NCI-H2029 treated with DMSO at 0.1 percent for 48 hours (cell line): ENCODE measurements around the gene NDUFS7.
A peak's percentile ranks its signal among the peaks of the same experiment; 100 is the strongest.

ENCODE experiments used
- DNase-seq: peaks from one replicate; lab custom pipeline; 2025; lab: John Stamatoyannopoulos, UW

NDUFS7 gene

DNA sequence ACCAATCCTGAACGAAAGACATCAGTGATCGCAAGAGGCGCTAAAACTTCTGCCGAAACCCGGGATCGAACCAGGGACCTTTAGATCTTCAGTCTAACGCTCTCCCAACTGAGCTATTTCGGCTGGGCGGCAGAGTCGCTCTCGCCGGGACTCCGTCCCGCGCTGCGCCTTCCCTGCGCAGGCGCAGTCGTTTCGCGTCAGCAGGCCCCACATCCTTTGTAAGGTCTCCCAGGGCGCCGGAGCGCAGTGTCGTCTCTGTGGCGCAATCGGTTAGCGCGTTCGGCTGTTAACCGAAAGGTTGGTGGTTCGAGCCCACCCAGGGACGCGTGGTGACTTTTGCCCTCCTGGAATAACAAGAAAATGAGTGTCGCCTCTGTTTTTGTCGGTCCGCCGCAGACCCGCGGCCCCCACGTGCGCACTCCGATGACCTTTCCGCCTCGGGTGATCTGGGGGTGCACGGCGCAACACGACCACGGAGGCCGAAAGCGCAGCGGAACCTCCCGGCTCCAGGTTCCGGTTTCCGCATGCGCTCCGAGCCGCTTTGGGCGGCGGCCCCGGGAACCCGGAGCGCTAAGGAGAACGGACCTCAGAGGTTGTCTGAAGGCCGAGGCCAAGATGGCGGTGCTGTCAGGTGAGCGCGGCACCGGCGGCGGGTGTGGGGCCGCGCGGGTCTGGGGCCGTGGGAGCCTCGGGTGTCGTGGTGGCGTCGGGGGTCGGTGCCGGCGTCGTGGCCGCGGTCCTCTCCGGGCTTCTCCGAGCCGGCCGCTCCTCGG, at the start of gene NDUFS7:
NDUFS7 (plus strand) TSS at position 596 of the 773 bp plus-strand sequence; CDS start at position 616, 20 bp downstream.
- peak; percentile 58 for DNase-seq

DNA sequence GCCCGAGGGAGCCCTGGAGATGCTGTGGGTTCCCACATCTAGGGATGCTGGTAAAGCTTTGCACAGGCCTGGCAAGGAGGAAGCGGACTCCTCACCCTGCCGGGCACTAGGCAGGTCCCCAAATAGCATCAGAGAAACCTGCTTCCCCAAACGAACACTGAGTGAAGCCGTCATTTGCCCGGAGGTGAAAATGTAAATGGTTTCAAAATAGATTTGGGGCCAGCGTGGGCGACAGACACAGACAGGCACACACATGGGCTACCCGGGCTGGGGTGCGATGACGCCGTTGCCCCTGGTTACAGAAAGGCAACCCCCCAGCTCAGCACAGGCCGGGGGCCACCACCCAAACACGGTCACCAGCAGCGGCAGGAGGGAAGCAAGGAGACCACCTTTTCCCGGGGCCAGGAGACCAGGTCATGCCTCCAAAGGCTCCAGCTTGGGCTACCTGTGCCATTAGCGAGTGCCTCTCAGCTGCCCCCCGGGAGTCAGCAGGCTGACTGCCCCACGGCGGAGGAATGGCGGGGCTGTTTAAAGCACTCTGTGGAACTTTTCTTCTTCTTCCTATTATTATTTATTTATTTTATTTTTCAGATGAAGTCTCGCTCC, 47.5 kb upstream of the NDUFS7 start:
- DNase-seq, result no peak

DNA sequence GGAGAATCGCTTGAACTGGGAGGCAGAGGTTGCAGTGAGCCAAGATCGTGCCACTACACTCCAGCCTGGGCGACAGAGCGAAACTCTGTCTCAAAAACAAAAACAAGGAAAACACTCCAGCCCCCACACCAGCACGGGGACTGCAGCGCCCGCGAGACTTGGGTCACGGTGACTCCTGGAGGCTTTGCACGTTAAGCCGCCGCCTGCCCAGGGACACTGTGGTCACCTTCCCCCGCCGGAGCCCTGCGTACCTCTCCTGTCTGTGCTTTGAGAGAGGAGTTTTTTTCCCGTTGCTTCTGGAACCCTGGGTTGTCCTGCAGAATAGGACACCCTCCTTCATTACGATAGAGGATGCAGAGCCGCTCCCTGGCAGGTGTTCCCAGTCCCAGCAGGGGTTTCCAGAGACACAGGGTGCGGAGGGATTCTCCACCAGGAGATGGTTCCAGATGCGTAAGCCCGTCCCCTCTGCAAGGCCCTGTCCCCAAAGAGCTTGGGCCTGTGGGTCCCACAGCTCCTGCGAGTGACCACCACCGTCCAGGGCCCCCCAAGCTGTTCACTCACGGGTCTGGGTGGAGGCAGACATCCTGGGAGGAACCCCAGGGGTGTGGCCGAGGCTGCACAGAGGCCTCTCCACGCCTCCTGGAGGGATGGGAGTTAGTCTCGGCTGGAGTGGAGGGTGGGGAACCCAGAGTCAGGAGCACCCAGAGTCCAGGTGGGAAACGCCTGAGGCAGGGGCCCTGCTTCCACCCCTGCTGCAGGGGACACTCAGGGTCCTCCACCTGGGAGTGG, 42.8 kb upstream of the NDUFS7 start:
- DNase-seq, result no peak

GRCh38 chr19:1343041-1343440, 40.7 kb upstream of the NDUFS7 start:
- DNase-seq, result no peak

DNA sequence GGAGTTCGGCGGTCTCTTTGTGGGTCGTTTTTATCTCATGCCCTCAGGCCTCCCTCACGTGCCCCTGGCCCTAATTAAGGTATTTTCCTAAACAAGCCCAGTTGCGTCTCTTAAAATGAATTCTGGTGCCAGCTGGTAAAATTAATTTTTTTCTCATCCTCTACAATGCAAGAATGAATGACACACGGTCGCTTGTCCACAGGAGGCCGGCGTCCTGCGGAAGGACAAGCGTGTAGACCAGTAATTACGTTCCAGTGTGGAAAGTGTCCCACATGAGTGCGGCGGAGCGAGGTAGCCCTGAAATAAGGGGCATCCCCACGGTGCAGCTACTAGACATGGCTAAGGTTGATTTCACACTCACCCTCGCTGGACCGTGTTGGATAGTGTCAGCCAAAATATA, 34.5 kb upstream of the NDUFS7 start:
- DNase-seq, result no peak

GRCh38 chr19:1350867-1351266, 32.8 kb upstream of the NDUFS7 start:
- DNase-seq, result no peak

DNA sequence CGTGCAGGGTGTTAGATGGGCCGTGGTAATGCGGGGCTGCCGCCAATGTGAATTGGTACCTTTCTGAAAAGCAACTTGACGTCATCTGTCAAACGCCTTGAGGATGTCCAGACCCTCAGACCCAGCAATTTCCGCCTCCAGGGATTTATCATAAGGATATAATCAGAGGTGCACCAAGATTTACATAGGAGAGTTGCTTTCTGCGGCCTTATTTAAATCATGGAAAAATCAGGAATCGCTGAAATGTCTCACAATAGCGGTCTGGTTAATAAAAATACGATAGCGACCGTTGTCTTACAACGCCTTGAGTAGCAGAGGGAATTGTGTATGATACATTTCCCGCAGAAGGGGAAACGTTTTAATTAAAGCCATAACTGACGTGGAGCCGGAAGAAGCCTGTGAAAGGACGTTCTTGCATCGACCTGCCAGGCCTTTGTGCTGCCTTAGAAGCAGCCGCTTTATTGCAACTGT, 32.3 kb upstream of the NDUFS7 start:
- no peak for DNase-seq

- DNase-seq, result no peak
Measured at GRCh38 chr19:1353144-1353543, 30.6 kb upstream of the NDUFS7 start.

- no peak for DNase-seq
Measured at GRCh38 chr19:1354970-1355567, 28.6 kb upstream of the NDUFS7 start.

DNA sequence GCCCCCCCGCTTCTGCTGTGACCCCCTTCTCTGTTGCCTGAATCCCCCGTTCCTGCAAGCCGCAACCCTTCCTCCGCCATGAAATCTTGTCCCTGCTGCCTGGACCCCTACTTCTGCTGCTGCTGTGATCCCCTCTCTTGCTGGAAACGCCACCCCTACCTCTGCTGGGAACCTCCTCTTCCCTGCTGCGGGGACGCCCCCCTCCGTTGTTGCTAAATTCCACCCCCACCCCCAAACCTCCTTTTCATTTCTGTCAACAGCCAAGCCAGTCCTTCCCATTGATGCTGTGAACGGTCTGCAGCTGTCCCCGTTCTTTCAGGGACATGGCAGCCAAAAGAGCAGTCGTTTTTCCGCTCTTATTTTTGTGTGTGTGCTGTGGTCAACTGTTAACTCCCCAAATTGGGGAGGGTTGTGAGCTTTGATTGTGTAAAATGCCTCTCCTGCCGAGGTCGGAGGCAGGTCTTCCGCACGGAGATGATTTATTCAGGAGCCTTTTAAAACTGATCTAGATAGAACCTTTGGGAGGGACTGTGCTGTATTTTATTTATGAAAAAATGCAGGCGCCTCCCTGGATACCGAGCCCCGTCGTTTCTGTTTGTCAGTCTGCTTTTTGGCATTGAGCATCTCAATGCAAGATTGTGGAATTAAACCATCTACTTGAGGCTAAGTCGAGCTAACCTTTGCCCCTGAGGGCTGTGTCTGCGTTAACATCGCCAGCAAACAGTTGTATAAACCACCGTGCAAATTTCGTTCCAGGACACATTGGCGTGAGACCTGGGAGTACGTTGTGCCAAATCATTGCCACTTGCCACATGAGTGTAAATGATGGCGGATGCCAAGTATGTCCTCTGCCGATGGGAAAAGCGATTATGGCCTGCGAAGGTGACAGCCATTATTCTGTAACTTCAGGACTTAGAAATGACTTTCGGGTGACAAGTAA, 27.9 kb upstream of the NDUFS7 start:
- DNase-seq, result no peak

- DNase-seq, result no peak
Measured at GRCh38 chr19:1356508-1356865, 27.2 kb upstream of the NDUFS7 start.

DNA sequence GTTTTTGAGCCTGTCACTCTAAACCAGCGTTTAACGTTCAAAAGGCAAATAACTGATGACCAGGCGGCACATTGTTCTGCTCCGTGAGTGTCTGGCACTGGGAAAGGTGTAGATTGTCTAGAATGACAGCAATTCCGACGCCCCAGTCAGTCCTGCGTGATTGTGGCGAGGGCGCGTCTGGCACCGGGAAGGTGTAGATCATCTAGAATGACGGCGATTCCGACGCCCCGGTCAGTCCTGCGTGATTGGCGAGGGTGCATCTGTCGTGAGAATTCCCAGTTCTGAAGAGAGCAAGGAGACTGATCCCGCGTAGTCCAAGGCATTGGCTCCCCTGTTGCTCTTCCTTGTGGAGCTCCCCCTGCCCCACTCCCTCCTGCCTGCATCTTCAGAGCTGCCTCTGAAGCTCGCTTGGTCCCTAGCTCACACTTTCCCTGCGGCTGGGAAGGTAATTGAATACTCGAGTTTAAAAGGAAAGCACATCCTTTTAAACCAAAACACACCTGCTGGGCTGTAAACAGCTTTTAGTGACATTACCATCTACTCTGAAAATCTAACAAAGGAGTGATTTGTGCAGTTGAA, 26.1 kb upstream of the NDUFS7 start:
- DNase-seq, result no peak

DNA sequence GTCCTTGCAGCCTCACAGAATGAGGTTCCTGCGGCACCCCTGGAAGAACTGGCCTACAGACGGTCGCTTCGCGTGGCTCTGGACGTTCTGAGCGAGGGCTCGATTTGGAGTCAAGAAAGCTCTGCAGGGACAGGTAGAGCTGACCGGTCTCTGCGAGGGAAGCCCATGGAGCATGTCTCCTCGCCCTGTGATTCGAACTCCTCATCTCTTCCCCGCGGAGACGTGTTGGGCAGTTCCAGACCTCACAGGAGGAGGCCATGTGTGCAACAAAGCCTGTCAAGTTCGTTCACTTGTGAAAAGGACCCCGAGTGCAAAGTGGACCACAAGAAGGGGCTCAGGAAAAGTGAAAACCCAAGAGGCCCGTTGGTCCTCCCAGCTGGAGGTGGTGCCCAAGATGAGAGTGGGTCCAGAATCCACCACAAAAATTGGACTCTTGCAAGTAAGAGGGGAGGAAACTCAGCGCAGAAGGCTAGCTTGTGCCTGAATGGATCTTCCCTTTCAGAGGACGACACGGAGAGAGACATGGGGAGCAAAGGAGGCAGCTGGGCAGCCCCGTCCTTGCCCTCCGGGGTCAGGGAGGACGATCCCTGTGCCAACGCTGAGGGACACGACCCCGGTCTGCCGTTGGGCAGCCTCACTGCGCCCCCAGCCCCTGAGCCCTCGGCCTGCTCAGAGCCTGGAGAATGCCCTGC, 23.4 kb upstream of the NDUFS7 start:
- no peak for DNase-seq

DNA sequence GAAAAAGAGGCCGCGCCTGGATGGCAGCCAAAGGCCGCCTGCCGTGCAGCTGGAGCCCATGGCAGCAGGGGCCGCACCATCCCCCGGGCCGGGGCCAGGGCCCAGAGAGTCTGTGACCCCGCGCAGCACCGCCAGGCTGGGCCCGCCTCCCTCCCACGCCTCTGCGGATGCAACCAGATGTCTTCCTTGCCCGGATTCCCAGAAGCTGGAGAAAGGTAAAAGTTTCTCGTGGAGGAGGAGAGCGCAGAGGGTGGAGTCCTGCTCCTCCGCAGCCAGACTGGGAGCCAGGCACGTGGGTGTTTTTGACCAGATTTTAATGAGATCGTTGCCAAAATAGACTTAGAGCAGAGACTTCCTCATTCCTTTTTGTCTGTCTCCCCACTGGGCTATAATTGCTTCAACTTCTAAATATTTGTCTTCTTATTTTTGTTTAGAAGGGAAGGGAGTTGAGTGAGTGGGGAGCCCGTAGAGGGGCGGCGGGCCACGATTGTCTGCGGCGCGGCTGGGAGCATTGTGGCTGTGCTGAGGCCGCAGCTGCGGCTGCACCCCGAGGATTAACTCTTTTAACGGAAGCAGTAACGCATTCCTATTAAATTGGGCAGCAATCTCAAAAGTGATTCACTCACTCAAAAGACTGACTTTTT, 22.8 kb upstream of the NDUFS7 start:
- DNase-seq, result no peak

- DNase-seq, result no peak
Measured at GRCh38 chr19:1361601-1362386, 21.9 kb upstream of the NDUFS7 start.

- DNase-seq, result no peak
Measured at GRCh38 chr19:1362387-1363257, 21.1 kb upstream of the NDUFS7 start.

DNA sequence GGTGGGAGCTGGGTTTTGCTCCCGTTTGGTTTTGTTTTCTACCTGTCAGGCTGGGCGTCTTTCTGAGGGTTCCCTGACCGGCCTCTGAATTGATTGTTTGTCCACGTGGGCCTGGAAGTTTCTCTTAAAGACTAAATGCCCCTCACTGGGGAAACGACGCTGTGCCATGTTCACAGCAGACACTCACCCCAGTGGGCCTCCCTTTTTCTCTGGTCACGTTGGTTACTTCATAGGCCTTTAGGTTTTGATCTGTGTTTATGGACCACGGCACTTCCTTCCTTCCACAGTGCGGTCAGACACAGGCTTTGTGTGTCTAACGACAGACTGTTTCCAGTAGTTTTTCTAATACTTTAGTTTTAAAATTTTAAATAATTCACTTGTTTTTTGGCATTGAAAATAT, 20.1 kb upstream of the NDUFS7 start:
- DNase-seq, result no peak

GRCh38 chr19:1364070-1364704, 19.5 kb upstream of the NDUFS7 start:
- DNase-seq, result no peak
